GM06990 (cell line): Measurements from ENCODE around the gene CBFA2T3.

Experiments
- DNase-seq: peaks from one replicate; pipeline ENCODE4 v3.0.0-alpha.2; 2011; ENCODE audit not compliant: insufficient read length; ENCODE audit errors: extremely low read depth
- H3K27me3 ChIP-seq: replicated peaks from 2 replicates; pipeline ENCODE4 v1.6.0; 2011; ENCODE audit warnings: low read length; ENCODE audit not compliant: control insufficient read depth, insufficient read depth
- H3K36me3 ChIP-seq: 2 replicates; pipeline ENCODE4 v1.5.1; 2011; ENCODE audit warnings: low read length; ENCODE audit not compliant: control insufficient read depth, insufficient read depth
- H3K4me3 ChIP-seq: replicated peaks from 2 replicates; pipeline ENCODE4 v1.5.1; 2011; ENCODE audit warnings: low read depth, mild to moderate bottlenecking, control low read depth, low read length
- CTCF ChIP-seq: IDR thresholded peaks from 2 replicates; pipeline ENCODE4 v1.5.1; 2011; ENCODE audit warnings: low read length, control low read depth, mild to moderate bottlenecking, inconsistent platforms; ENCODE audit not compliant: insufficient read depth, poor library complexity, severe bottlenecking

Gene CBFA2T3

GRCh38 chr16:88847654-88848053 lies 129.4 kb downstream of the CBFA2T3 start:
- H3K36me3 ChIP-seq: peaks cover 3% of the 10 kb centered on the region

GRCh38 chr16:88846088-88846487 lies 130.9 kb downstream of the CBFA2T3 start:
- Histone ChIP-seq H3K36me3 (peaks cover 3% of the 10 kb centered on the region), H3K27me3 (no peaks in the 10 kb centered on the region), H3K4me3 (no peak overlapping the region)
- DNase-seq: no peak
- no peak for TF ChIP-seq CTCF

More at GRCh38 chr16:88847654-88848053, 129.4 kb downstream of the CBFA2T3 start:
- Histone ChIP-seq H3K27me3 (no peaks in the 10 kb centered on the region), H3K4me3 (no peak overlapping the region)
- no peak for TF ChIP-seq CTCF
- no peak for DNase-seq

GRCh38 chr16:88844419-88845036 lies 132.5 kb downstream of the CBFA2T3 start:
- Histone ChIP-seq H3K4me3 (no peak overlapping the region), H3K36me3 (peaks cover 8% of the 10 kb centered on the region), H3K27me3 (no peaks in the 10 kb centered on the region)
- DNase-seq: no peak
- TF ChIP-seq CTCF: peak; percentile 25

- Histone ChIP-seq H3K4me3 (no peak overlapping the region), H3K27me3 (no peaks in the 10 kb centered on the region), H3K36me3 (peaks cover 8% of the 10 kb centered on the region)
- no peak for DNase-seq
- no peak for TF ChIP-seq CTCF
These were observed 133.8 kb downstream of the CBFA2T3 start for GRCh38 chr16:88843256-88843655.

GRCh38 chr16:88842806-88843205 lies 134.2 kb downstream of the CBFA2T3 start:
- peaks cover 8% of the 10 kb centered on the region for H3K36me3 ChIP-seq
- no peak overlapping the region for H3K4me3 ChIP-seq
- no peak for DNase-seq
- no peaks in the 10 kb centered on the region for H3K27me3 ChIP-seq
- no peak for TF ChIP-seq CTCF

GRCh38 chr16:88842308-88842756 lies 134.7 kb downstream of the CBFA2T3 start:
- TF ChIP-seq CTCF: no peak
- H3K36me3 ChIP-seq: peaks cover 8% of the 10 kb centered on the region
- no peak overlapping the region for H3K4me3 ChIP-seq
- no peaks in the 10 kb centered on the region for H3K27me3 ChIP-seq
- no peak for DNase-seq
